WTC11 (cell line): ENCODE results near the gene EVC2. TPM values are rescaled to one million over a fixed set of nuclear protein-coding genes. Genes with fewer than 3 reads are reported as not detected.

Experiments used
- ATAC-seq: fragments of 200-7000 bp; cut with Tn5 transposase; 2 replicates; pipeline ENCODE4 v1.10.0; 2021; ENCODE audit warnings: mild to moderate bottlenecking, moderate library complexity
- CTCF ChIA-PET: fragments of 300-600 bp; sonication (Branson Sonifier 250); formaldehyde crosslinking; loops from one replicate; lab custom pipeline; 2021; ENCODE audit warnings: antibody characterized with exemption; lab: Charles Lee
- POLR2A ChIA-PET: fragments of 350-600 bp; sonication (Branson Sonifier 250); formaldehyde crosslinking; loops from one replicate; lab custom pipeline; 2021; ENCODE audit warnings: antibody characterized with exemption; lab: Charles Lee
- DNase-seq: peaks from one replicate; pipeline ENCODE4 v3.0.0; 2021; ENCODE audit warnings: low spot score
- H3K27ac Mint-ChIP-seq: 2 replicates; pipeline ENCODE4 v1.8.0; 2021; ENCODE audit warnings: mixed read lengths
- H3K27me3 Mint-ChIP-seq: 2 replicates; pipeline ENCODE4 v1.8.0; 2021; ENCODE audit warnings: low read depth, mild to moderate bottlenecking, moderate library complexity, mixed read lengths
- H3K36me3 Mint-ChIP-seq: 2 replicates; pipeline ENCODE4 v1.8.0; 2021; ENCODE audit warnings: mixed read lengths
- H3K4me1 Mint-ChIP-seq: 2 replicates; pipeline ENCODE4 v1.8.0; 2022; ENCODE audit warnings: mixed read lengths
- H3K4me3 Mint-ChIP-seq: 2 replicates; pipeline ENCODE4 v1.8.0; 2021; ENCODE audit warnings: mild to moderate bottlenecking, moderate library complexity, mixed read lengths
- H3K9me3 Mint-ChIP-seq: 2 replicates; pipeline ENCODE4 v1.8.0; 2021; ENCODE audit warnings: mixed read lengths
- ATF2 ChIP-seq: sonication (generic); formaldehyde crosslinking; IDR thresholded peaks from 2 replicates; pipeline ENCODE4 v1.8.1; 2022; ENCODE audit warnings: low read depth, missing genetic modification reagents, borderline replicate concordance
- E2F4 ChIP-seq: sonication (generic); formaldehyde crosslinking; IDR thresholded peaks from 2 replicates; pipeline ENCODE4 v1.8.1; 2022; ENCODE audit warnings: low read depth, mild to moderate bottlenecking, moderate library complexity, missing genetic modification reagents, borderline replicate concordance
- E2F5 ChIP-seq: sonication (generic); formaldehyde crosslinking; IDR thresholded peaks from 2 replicates; pipeline ENCODE4 v1.8.1; 2022; ENCODE audit warnings: mild to moderate bottlenecking, moderate library complexity, missing genetic modification reagents
- FOXJ3 ChIP-seq: sonication (generic); formaldehyde crosslinking; IDR thresholded peaks from 2 replicates; pipeline ENCODE4 v1.9.0; 2021; ENCODE audit warnings: missing genetic modification reagents, mild to moderate bottlenecking, borderline replicate concordance
- FOXP1 ChIP-seq: sonication (generic); formaldehyde crosslinking; IDR thresholded peaks from 2 replicates; pipeline ENCODE4 v1.8.0; 2022; ENCODE audit warnings: missing genetic modification reagents, mild to moderate bottlenecking, moderate library complexity, borderline replicate concordance
- GTF2I ChIP-seq: fragments of 250-450 bp; sonication (Bioruptor Pico); conservative IDR thresholded peaks from 2 replicates; pipeline ENCODE4 v1.4.0; 2021; ENCODE audit warnings: mild to moderate bottlenecking
- HMGA2 ChIP-seq: fragments of 250-450 bp; sonication (Bioruptor Pico); IDR thresholded peaks from 2 replicates; pipeline ENCODE4 v1.4.0; 2021; ENCODE audit warnings: mild to moderate bottlenecking, moderate library complexity
- NR2C2 ChIP-seq: sonication (generic); formaldehyde crosslinking; IDR thresholded peaks from 2 replicates; pipeline ENCODE4 v1.8.0; 2022; ENCODE audit warnings: mild to moderate bottlenecking, missing genetic modification reagents
- RELA ChIP-seq: sonication (generic); formaldehyde crosslinking; IDR thresholded peaks from 2 replicates; pipeline ENCODE4 v1.8.1; 2022; ENCODE audit warnings: missing genetic modification reagents, mild to moderate bottlenecking, borderline replicate concordance
- TEAD1 ChIP-seq: sonication (generic); formaldehyde crosslinking; IDR thresholded peaks from 2 replicates; pipeline ENCODE4 v1.8.0; 2022; ENCODE audit warnings: mild to moderate bottlenecking, missing genetic modification reagents
- TP53 ChIP-seq: sonication (generic); formaldehyde crosslinking; IDR thresholded peaks from 2 replicates; pipeline ENCODE4 v1.8.1; 2023; ENCODE audit warnings: mild to moderate bottlenecking, missing genetic modification reagents
- ZNF263 ChIP-seq: sonication (generic); formaldehyde crosslinking; IDR thresholded peaks from 2 replicates; pipeline ENCODE4 v1.8.1; 2022; ENCODE audit warnings: low read depth, mild to moderate bottlenecking, moderate library complexity, missing genetic modification reagents
- ZNF532 ChIP-seq: fragments of 250-450 bp; sonication (Bioruptor Pico); IDR thresholded peaks from 2 replicates; pipeline ENCODE4 v1.9.0; 2021; ENCODE audit warnings: mild to moderate bottlenecking, borderline replicate concordance
- ZNF671 ChIP-seq: fragments of 250-450 bp; sonication (Bioruptor Pico); IDR thresholded peaks from 2 replicates; pipeline ENCODE4 v1.8.0; 2021; ENCODE audit warnings: mild to moderate bottlenecking
- total RNA-seq: library from RNA; stranded (reverse); gene quantifications from 3 replicates; pipeline ENCODE4 v1.2.3, GENCODE V29; 2021
- TF ChIP-seq, protein P1 (sequence below): sonication (generic); formaldehyde crosslinking; IDR thresholded peaks from 2 replicates; pipeline ENCODE4 v1.8.1; 2023; ENCODE audit warnings: mild to moderate bottlenecking, missing genetic modification reagents
- TF ChIP-seq, protein P2 (sequence below): sonication (generic); formaldehyde crosslinking; IDR thresholded peaks from 2 replicates; pipeline ENCODE4 v1.8.1; 2023; ENCODE audit warnings: mild to moderate bottlenecking, missing genetic modification reagents, moderate library complexity
- TF ChIP-seq, protein P3 (sequence below): sonication (generic); formaldehyde crosslinking; IDR thresholded peaks from 2 replicates; pipeline ENCODE4 v1.8.0; 2022; ENCODE audit warnings: missing genetic modification reagents

EVC2 gene
- total RNA-seq, 1 experiment from 2014 or later = 4.8 TPM

GRCh38 chr4:5717449-5718158, 9.2 kb upstream of the EVC2 start:
- ChIA-PET CTCF (no interaction called here), POLR2A (no interaction called here)
- Mint-ChIP-seq H3K27me3 (peaks cover 17% of the 10 kb centered on the region), H3K9me3 (peaks cover 7% of the 10 kb centered on the region), H3K36me3 (peaks cover 13% of the 10 kb centered on the region), H3K4me3 (no peak overlapping the region), H3K4me1 (peaks cover 5% of the 10 kb centered on the region), H3K27ac (no peak overlapping the region)
- no peak for ATAC-seq
- no peak for TF ChIP-seq ATF2 (CRISPR knock-in tag)
- no peak for TF ChIP-seq ZNF671
- TF ChIP-seq FOXP1 (CRISPR knock-in tag) = no peak
- no peak for TF ChIP-seq GTF2I (CRISPR knock-in tag)
- no peak for TF ChIP-seq ZNF263 (CRISPR knock-in tag)
- no peak for TF ChIP-seq NR2C2
- no peak for TF ChIP-seq ZNF532 (CRISPR knock-in tag)
- TF ChIP-seq, protein P1, sequence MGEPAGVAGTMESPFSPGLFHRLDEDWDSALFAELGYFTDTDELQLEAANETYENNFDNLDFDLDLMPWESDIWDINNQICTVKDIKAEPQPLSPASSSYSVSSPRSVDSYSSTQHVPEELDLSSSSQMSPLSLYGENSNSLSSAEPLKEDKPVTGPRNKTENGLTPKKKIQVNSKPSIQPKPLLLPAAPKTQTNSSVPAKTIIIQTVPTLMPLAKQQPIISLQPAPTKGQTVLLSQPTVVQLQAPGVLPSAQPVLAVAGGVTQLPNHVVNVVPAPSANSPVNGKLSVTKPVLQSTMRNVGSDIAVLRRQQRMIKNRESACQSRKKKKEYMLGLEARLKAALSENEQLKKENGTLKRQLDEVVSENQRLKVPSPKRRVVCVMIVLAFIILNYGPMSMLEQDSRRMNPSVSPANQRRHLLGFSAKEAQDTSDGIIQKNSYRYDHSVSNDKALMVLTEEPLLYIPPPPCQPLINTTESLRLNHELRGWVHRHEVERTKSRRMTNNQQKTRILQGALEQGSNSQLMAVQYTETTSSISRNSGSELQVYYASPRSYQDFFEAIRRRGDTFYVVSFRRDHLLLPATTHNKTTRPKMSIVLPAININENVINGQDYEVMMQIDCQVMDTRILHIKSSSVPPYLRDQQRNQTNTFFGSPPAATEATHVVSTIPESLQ (CRISPR knock-in tag) = no peak
- TF ChIP-seq, protein P2, sequence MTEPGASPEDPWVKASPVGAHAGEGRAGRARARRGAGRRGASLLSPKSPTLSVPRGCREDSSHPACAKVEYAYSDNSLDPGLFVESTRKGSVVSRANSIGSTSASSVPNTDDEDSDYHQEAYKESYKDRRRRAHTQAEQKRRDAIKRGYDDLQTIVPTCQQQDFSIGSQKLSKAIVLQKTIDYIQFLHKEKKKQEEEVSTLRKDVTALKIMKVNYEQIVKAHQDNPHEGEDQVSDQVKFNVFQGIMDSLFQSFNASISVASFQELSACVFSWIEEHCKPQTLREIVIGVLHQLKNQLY (CRISPR knock-in tag) = no peak
- no peak for TF ChIP-seq E2F4 (CRISPR knock-in tag)
- TF ChIP-seq E2F5 = no peak
- TF ChIP-seq, protein P3, sequence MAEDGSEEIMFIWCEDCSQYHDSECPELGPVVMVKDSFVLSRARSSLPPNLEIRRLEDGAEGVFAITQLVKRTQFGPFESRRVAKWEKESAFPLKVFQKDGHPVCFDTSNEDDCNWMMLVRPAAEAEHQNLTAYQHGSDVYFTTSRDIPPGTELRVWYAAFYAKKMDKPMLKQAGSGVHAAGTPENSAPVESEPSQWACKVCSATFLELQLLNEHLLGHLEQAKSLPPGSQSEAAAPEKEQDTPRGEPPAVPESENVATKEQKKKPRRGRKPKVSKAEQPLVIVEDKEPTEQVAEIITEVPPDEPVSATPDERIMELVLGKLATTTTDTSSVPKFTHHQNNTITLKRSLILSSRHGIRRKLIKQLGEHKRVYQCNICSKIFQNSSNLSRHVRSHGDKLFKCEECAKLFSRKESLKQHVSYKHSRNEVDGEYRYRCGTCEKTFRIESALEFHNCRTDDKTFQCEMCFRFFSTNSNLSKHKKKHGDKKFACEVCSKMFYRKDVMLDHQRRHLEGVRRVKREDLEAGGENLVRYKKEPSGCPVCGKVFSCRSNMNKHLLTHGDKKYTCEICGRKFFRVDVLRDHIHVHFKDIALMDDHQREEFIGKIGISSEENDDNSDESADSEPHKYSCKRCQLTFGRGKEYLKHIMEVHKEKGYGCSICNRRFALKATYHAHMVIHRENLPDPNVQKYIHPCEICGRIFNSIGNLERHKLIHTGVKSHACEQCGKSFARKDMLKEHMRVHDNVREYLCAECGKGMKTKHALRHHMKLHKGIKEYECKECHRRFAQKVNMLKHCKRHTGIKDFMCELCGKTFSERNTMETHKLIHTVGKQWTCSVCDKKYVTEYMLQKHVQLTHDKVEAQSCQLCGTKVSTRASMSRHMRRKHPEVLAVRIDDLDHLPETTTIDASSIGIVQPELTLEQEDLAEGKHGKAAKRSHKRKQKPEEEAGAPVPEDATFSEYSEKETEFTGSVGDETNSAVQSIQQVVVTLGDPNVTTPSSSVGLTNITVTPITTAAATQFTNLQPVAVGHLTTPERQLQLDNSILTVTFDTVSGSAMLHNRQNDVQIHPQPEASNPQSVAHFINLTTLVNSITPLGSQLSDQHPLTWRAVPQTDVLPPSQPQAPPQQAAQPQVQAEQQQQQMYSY (CRISPR knock-in tag) = no peak
- TF ChIP-seq RELA = no peak
- no peak for TF ChIP-seq FOXJ3
- TF ChIP-seq HMGA2 = no peak
- TF ChIP-seq TP53 (CRISPR knock-in tag) = no peak
- no peak for TF ChIP-seq TEAD1
- DNase-seq = no peak
